Chondrocyte (in vitro differentiated cells): ENCODE results near the gene RNU1-2. TPM values are rescaled to one million over a fixed set of nuclear protein-coding genes. Genes with fewer than 3 reads are reported as not detected.
"Not testable (repeated sequence)": the region's sequence is repeated elsewhere in the genome, so short reads cannot be mapped to it uniquely, and the experiment has no call there.

Experiments used
- DNase-seq: peaks from one replicate; pipeline ENCODE4 v3.0.0; 2021; ENCODE audit warnings: mixed read lengths, low spot score
- H3K27ac Mint-ChIP-seq: one replicate; pipeline ENCODE4 v1.8.0; 2021; ENCODE audit warnings: mild to moderate bottlenecking, moderate library complexity, mixed read lengths; ENCODE audit not compliant: unreplicated experiment
- H3K27me3 Mint-ChIP-seq: 2 replicates; pipeline ENCODE4 v1.8.0; 2021; ENCODE audit warnings: low read depth, mixed read lengths
- H3K36me3 Mint-ChIP-seq: 2 replicates; pipeline ENCODE4 v1.8.0; 2021; ENCODE audit warnings: low read depth, mixed read lengths
- H3K4me1 Mint-ChIP-seq: 2 replicates; pipeline ENCODE4 v1.8.0; 2021; ENCODE audit warnings: low read depth, mild to moderate bottlenecking, mixed read lengths
- H3K4me3 Mint-ChIP-seq: one replicate; pipeline ENCODE4 v1.8.0; 2021; ENCODE audit warnings: mild to moderate bottlenecking, moderate library complexity, mixed read lengths; ENCODE audit not compliant: unreplicated experiment
- H3K9me3 Mint-ChIP-seq: 2 replicates; pipeline ENCODE4 v1.8.0; 2021; ENCODE audit warnings: low read depth, mixed read lengths
- CTCF ChIP-seq: fragments of 200-600 bp; sonication (generic); IDR thresholded peaks from 2 replicates; pipeline ENCODE4 v1.5.0; 2021; ENCODE audit warnings: antibody characterized with exemption, mild to moderate bottlenecking, moderate library complexity
- total RNA-seq: library from RNA; stranded (reverse); gene quantifications from 3 replicates; pipeline ENCODE4 v1.2.1, GENCODE V29; 2021

Gene RNU1-2
- total RNA-seq, 1 donor from 2014 or later: 1,438 TPM

- Mint-ChIP-seq H3K9me3 (no peaks in the 10 kb centered on the region), H3K27me3 (no peaks in the 10 kb centered on the region), H3K27ac (no peak overlapping the region), H3K36me3 (no peaks in the 10 kb centered on the region), H3K4me1 (peaks cover 3% of the 10 kb centered on the region), H3K4me3 (no peak overlapping the region)
- no peak for DNase-seq
- TF ChIP-seq CTCF: no peak
Measured at GRCh38 chr1:16905868-16906702, 10.3 kb downstream of the RNU1-2 start.

DNA sequence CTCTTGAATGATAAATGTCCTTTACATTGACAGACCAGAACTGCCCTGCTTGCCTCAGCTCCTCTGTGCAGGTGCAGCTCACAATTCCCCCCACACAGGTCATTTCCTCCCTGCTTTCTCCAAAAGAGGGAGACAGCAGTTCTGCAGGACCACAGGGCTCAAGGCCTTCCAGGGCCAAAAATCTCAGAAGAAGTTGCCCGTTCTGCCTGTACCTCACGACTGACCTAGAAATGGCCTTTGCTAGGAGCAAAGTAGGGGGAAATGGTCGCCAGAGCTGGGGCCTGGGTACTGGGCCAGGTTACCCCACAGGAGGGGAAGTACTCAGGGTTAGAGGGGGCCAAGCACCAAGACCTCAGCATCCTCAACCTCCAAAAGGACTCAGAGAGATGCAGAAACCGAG lies 11.1 kb downstream of the RNU1-2 start:
- no peaks in the 10 kb centered on the region for H3K9me3 Mint-ChIP-seq
- no peak overlapping the region for H3K27ac Mint-ChIP-seq
- DNase-seq: no peak
- H3K4me3 Mint-ChIP-seq: no peak overlapping the region
- no peaks in the 10 kb centered on the region for H3K27me3 Mint-ChIP-seq
- H3K36me3 Mint-ChIP-seq: no peaks in the 10 kb centered on the region
- H3K4me1 Mint-ChIP-seq: peaks cover 3% of the 10 kb centered on the region
- TF ChIP-seq CTCF: no peak

DNA sequence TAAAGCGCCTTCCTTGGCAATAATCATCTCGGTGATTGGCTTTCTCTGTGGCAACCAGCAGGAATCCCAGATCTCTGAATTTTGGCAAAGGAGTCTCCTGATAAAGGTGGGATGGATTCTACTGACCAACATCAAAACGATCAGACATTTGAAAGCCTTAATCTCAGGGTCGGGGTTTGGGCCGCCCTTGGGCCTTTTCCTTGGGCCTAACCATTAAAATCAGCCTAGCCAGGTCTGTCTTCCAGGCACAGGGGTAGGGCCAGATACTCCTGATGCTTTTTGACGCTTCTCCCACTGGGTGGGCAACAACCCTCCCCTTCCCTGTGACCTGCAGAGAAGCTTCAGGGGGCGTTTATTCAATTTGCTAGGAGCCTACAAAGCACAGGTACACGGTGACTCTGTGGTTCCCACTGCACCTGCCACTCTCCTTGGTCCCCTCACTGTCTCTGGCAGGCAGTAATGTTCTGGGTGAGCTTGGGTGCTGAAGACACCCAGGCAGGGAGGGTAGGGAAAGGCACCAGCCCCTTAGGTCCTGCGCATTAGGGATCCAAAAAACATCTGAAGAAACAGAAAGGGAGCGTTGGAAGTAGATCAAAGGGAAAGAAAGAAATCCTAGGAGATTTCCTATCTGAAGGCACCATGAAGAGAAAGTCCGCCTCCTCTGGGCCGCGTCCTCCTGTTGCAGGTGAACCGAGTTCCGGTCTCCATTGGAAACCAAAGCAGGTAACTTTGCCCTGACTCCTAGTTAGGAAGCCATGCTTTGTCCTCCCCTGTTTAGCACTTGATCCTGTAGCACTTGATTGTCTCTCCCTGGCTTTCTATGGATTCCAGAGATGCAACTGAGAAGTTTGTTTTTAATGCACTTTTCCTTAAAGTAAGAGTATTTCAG lies 12.3 kb downstream of the RNU1-2 start:
- DNase-seq: no peak
- H3K4me3 Mint-ChIP-seq: no peak overlapping the region
- no peaks in the 10 kb centered on the region for H3K27me3 Mint-ChIP-seq
- H3K9me3 Mint-ChIP-seq: no peaks in the 10 kb centered on the region
- TF ChIP-seq CTCF: no peak
- no peaks in the 10 kb centered on the region for H3K36me3 Mint-ChIP-seq
- H3K4me1 Mint-ChIP-seq: peaks cover 3% of the 10 kb centered on the region
- no peak overlapping the region for H3K27ac Mint-ChIP-seq

DNA sequence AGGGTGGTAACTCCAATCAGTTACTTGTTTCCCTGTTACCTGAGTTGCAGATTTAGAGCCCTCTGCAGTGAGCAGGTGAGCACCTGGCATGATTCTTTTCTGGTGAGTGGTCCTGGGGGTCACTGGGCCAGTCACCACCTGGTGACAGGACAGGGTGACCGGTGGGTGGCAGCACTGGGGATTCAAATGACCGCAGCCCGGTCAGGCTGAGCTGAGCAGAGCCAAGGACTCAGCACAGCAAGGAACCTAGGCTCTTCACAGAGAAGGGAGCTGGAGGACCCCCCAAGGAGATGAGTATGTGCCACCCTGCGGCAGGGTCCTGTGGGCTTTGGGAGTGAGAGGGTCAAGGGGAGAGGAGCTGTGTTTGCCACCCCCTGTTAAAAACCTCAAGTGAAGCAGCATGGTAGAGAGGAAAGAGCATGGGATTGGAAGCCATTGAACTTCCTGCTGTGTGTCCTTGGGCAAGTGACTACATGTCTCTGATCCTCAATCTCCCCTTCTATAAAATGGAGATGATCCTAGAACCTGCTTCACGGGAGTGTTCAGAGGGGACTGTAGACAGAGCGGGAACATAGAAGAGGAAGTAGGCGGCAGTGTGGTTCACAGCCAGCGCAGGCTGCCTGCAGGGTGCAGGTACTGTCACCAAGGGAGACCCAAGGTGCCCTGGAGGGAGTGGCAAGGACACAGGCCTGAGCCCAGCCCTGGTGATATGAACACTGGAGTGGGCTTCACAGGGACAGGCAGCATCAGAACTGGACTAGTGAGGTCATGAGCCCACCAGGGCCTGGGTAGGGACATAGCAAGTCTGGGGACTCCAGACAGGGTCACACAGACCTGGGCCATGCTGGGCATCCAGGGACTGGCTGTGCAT lies 16.3 kb downstream of the RNU1-2 start:
- H3K9me3 Mint-ChIP-seq, DNase-seq, H3K27ac Mint-ChIP-seq, H3K36me3 Mint-ChIP-seq, H3K27me3 Mint-ChIP-seq, H3K4me3 Mint-ChIP-seq: not testable (repeated sequence)
- H3K4me1 Mint-ChIP-seq: peaks cover 22% of the 10 kb centered on the region
- TF ChIP-seq CTCF: peak; percentile 37

- not testable (repeated sequence) for H3K27ac Mint-ChIP-seq, H3K9me3 Mint-ChIP-seq, H3K27me3 Mint-ChIP-seq, H3K36me3 Mint-ChIP-seq, DNase-seq
- Mint-ChIP-seq H3K4me1 (peaks cover 22% of the 10 kb centered on the region), H3K4me3 (peak overlapping the region; percentile 69)
Measured at GRCh38 chr1:16912742-16913141, 17.0 kb downstream of the RNU1-2 start.
